ENCODE measurements around the gene VTI1A. TPM values are rescaled to one million over a fixed set of nuclear protein-coding genes. Genes with fewer than 3 reads are reported as not detected.

Gene VTI1A
- polyA plus RNA-seq, 1 of the 3 experiments (the other 2 are of a cell fraction): 8.3 TPM

DNA sequence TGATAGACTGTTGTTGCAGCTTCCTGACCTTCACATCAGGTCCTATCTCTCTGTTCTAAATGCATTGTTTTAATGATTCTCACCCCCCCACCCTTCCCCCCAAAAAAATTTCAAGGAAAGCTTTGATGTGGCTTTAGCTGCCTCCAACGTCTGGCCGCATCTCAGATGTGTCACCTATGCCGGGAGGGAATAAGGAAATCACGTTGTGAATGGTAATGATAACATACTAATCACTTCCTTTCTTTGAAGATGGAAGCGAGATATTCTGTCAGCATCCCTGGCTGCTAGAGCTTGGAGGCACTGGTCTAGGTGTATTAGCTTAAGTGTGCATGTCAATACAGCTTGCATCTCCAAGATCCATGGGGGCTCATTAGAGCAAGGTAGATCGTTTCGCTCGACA lies 89.6 kb downstream of the VTI1A start (continued):
- no peak for TF ChIP-seq FOSL2 (IDR thresholded peaks at IDR 0.05; ENCODE audit: borderline replicate concordance, low read depth)
- no peak for TF ChIP-seq RFX5 (IDR thresholded peaks at IDR 0.05; ENCODE audit: low read length)
- no peak for TF ChIP-seq TCF12 (IDR thresholded peaks at IDR 0.05)
- no peak for TF ChIP-seq NFIC (IDR thresholded peaks at IDR 0.05; ENCODE audit: borderline replicate concordance)

DNA sequence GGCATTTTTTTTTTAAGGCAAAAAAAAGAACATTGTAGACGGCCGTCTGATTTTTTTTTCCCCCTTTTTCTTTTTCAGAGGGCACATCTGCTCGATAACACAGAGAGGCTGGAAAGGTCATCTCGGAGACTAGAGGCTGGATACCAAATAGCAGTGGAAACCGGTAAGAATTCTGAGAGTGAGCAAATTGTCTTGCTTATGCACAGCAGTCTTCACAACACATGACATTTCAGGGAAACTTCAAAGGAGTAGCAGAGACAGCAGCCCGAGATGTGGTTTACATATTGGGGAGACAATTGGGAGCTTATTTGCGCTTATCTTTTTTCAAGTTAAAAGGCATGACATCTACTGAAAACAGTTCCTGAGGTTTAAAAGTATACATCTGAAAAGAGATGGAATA lies 91.2 kb downstream of the VTI1A start:
- no peak for TF ChIP-seq SIN3A (IDR thresholded peaks at IDR 0.05; ENCODE audit: borderline replicate concordance, low read depth, low read length)
- no peak for TF ChIP-seq FOXM1 (IDR thresholded peaks at IDR 0.05; ENCODE audit: low read depth)
- TF ChIP-seq TEAD4 (IDR thresholded peaks at IDR 0.05; ENCODE audit: borderline replicate concordance, insufficient read depth): no peak
- no peak for TF ChIP-seq NRF1 (IDR thresholded peaks at IDR 0.05; ENCODE audit: low read depth, low read length)
- TF ChIP-seq, protein P1, sequence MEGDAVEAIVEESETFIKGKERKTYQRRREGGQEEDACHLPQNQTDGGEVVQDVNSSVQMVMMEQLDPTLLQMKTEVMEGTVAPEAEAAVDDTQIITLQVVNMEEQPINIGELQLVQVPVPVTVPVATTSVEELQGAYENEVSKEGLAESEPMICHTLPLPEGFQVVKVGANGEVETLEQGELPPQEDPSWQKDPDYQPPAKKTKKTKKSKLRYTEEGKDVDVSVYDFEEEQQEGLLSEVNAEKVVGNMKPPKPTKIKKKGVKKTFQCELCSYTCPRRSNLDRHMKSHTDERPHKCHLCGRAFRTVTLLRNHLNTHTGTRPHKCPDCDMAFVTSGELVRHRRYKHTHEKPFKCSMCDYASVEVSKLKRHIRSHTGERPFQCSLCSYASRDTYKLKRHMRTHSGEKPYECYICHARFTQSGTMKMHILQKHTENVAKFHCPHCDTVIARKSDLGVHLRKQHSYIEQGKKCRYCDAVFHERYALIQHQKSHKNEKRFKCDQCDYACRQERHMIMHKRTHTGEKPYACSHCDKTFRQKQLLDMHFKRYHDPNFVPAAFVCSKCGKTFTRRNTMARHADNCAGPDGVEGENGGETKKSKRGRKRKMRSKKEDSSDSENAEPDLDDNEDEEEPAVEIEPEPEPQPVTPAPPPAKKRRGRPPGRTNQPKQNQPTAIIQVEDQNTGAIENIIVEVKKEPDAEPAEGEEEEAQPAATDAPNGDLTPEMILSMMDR (IDR thresholded peaks at IDR 0.05): no peak
- Histone ChIP-seq H3K9me3 (no peaks in the 10 kb centered on the region), H2AFZ (ENCODE audit: low read depth) (no peak overlapping the region), H3K27ac (ENCODE audit: low read depth in 2 of 2, low read length in 1 of 2) (no peak overlapping the region), H3K79me2 (ENCODE audit: insufficient read depth) (no peaks in the 10 kb centered on the region), H3K4me2 (no peak overlapping the region), H3K4me3 (ENCODE audit: low read depth in 2 of 2, low read length in 1 of 2) (no peak overlapping the region), H3K9ac (no peak overlapping the region), H3K9me2 (no peaks in the 10 kb centered on the region), H3K36me3 (replicated peaks in 1 of 2; ENCODE audit: control insufficient read depth in 1 of 2, insufficient read depth in 2 of 2, low read length in 1 of 2) (peaks cover 9 to 10% of the 10 kb centered on the region in 2 experiments), H3K4me1 (ENCODE audit: control insufficient read depth in 1 of 2, insufficient read depth in 2 of 2, low read depth in 1 of 2, low read length in 1 of 2) (peaks cover 0 to 4% of the 10 kb centered on the region in 2 experiments; a peak in 2 of 4 replicates), H4K20me1 (ENCODE audit: insufficient read depth) (no peaks in the 10 kb centered on the region), H3K27me3 (ENCODE audit: insufficient read depth) (no peaks in the 10 kb centered on the region), H3F3A (replicated peaks; ENCODE audit: insufficient read depth) (no peaks in the 10 kb centered on the region)
- CTCF ChIA-PET: no interaction called here
- no peak for DNase-seq
- POLR2A ChIA-PET: no interaction called here
- WGBS (ENCODE audit: low lambda C conversion rate): 95% methylated on average over 7 of the region's 7 CpGs

GRCh38 chr10:112539340-112539739 lies 92.3 kb downstream of the VTI1A start:
- ChIA-PET POLR2A (no interaction called here), CTCF (no interaction called here)
- H3F3A ChIP-seq (replicated peaks; ENCODE audit: insufficient read depth): no peaks in the 10 kb centered on the region
- H3K27ac ChIP-seq (ENCODE audit: low read depth in 2 of 2, low read length in 1 of 2): peak overlapping the region in 1 of 2 experiments; percentile 39; a peak in 1 of 4 replicates
- H3K36me3 ChIP-seq (replicated peaks in 1 of 2; ENCODE audit: control insufficient read depth in 1 of 2, insufficient read depth in 2 of 2, low read length in 1 of 2): peaks cover 9 to 10% of the 10 kb centered on the region in 2 experiments
- no peak overlapping the region for H2AFZ ChIP-seq (ENCODE audit: low read depth)
- peaks cover 0 to 4% of the 10 kb centered on the region in 2 experiments; a peak in 2 of 4 replicates for H3K4me1 ChIP-seq (ENCODE audit: control insufficient read depth in 1 of 2, insufficient read depth in 2 of 2, low read depth in 1 of 2, low read length in 1 of 2)
- no peak overlapping the region for H3K4me3 ChIP-seq (ENCODE audit: low read depth in 2 of 2, low read length in 1 of 2)
- 90% methylated on average over 3 of the region's 3 CpGs for WGBS (ENCODE audit: low lambda C conversion rate)
- H3K4me2 ChIP-seq: no peak overlapping the region
- no peak for DNase-seq
- no peak for TF ChIP-seq EZH2phosphoT487 (IDR thresholded peaks at IDR 0.05; ENCODE audit: borderline replicate concordance, low read depth)
- TF ChIP-seq TCF12 (IDR thresholded peaks at IDR 0.05): peak; percentile 48; the same call in 1 of the 2 replicates
- TF ChIP-seq, protein P2, sequence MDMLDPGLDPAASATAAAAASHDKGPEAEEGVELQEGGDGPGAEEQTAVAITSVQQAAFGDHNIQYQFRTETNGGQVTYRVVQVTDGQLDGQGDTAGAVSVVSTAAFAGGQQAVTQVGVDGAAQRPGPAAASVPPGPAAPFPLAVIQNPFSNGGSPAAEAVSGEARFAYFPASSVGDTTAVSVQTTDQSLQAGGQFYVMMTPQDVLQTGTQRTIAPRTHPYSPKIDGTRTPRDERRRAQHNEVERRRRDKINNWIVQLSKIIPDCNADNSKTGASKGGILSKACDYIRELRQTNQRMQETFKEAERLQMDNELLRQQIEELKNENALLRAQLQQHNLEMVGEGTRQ (IDR thresholded peaks at IDR 0.05; ENCODE audit: borderline replicate concordance, low read depth, low read length): no peak
- TF ChIP-seq ZBTB33 (IDR thresholded peaks at IDR 0.05; ENCODE audit: borderline replicate concordance, low read depth): no peak
- 0 out of 2 replicates have a peak, but pooled peaks have one; percentile 31 for TF ChIP-seq JUND (IDR thresholded peaks at IDR 0.05)
- peak; percentile 61; the same call in 1 of the 2 replicates for TF ChIP-seq NFIC (IDR thresholded peaks at IDR 0.05; ENCODE audit: borderline replicate concordance)
- no peak for TF ChIP-seq RXRA (IDR thresholded peaks at IDR 0.05; ENCODE audit: borderline replicate concordance, low read depth)
- TF ChIP-seq MXI1 (IDR thresholded peaks at IDR 0.05; ENCODE audit: low read depth, low read length): no peak
- TF ChIP-seq FOSL2 (IDR thresholded peaks at IDR 0.05; ENCODE audit: borderline replicate concordance, low read depth): no peak
- TF ChIP-seq, protein P3, sequence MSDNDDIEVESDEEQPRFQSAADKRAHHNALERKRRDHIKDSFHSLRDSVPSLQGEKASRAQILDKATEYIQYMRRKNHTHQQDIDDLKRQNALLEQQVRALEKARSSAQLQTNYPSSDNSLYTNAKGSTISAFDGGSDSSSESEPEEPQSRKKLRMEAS (IDR thresholded peaks at IDR 0.05; ENCODE audit: low read depth): no peak
- no peak for TF ChIP-seq EP300 (IDR thresholded peaks at IDR 0.05; ENCODE audit: borderline replicate concordance in 1 of 2, low read depth in 1 of 2, low read length in 1 of 2)
- peak; percentile 80 for TF ChIP-seq PBX3 (IDR thresholded peaks at IDR 0.05)
- no peak for TF ChIP-seq CHD2 (IDR thresholded peaks at IDR 0.05; ENCODE audit: low read length, partially characterized antibody)
- TF ChIP-seq SIN3A (IDR thresholded peaks at IDR 0.05; ENCODE audit: borderline replicate concordance, low read depth, low read length): no peak
- H3K9me2 ChIP-seq: no peaks in the 10 kb centered on the region
- peaks cover 3% of the 10 kb centered on the region; the same call in 1 of the 2 replicates for H3K79me2 ChIP-seq (ENCODE audit: insufficient read depth)
- no peaks in the 10 kb centered on the region for H3K27me3 ChIP-seq (ENCODE audit: insufficient read depth)
- H3K9ac ChIP-seq: no peak overlapping the region
- no peaks in the 10 kb centered on the region for H3K9me3 ChIP-seq
- no peaks in the 10 kb centered on the region for H4K20me1 ChIP-seq (ENCODE audit: insufficient read depth)
